IMR-90 (cell line): ENCODE data around the gene NEURL1.

Experiments used
- BHLHE40 ChIP-seq: fragments of 150-350 bp; IDR thresholded peaks from 2 replicates; pipeline ENCODE4 v1.6.1; 2016; ENCODE audit warnings: mild to moderate bottlenecking, low read depth, low read length
- CHD1 ChIP-seq: IDR thresholded peaks from 2 replicates; pipeline ENCODE4 v1.6.1; 2012; ENCODE audit warnings: low read depth, low read length, improper control_type of control experiment
- CTCF ChIP-seq: conservative IDR thresholded peaks from 2 replicates; pipeline ENCODE4 v1.5.1; 2012; ENCODE audit warnings: mild to moderate bottlenecking, low read depth, low read length, improper control_type of control experiment
- ELK1 ChIP-seq: fragments of 150-350 bp; IDR thresholded peaks from 2 replicates; pipeline ENCODE4 v1.6.1; 2016; ENCODE audit warnings: low read depth, mild to moderate bottlenecking, low read length, moderate library complexity, borderline replicate concordance
- MAFK ChIP-seq: IDR thresholded peaks from 2 replicates; pipeline ENCODE4 v1.6.1; 2012; ENCODE audit warnings: low read depth, low read length, improper control_type of control experiment
- POLR2A ChIP-seq: IDR thresholded peaks from 2 replicates; pipeline ENCODE4 v1.6.1; 2012; ENCODE audit warnings: mild to moderate bottlenecking, low read depth, low read length
- RAD21 ChIP-seq: IDR thresholded peaks from 2 replicates; pipeline ENCODE4 v1.6.1; 2012; ENCODE audit warnings: low read length, improper control_type of control experiment
- RCOR1 ChIP-seq: IDR thresholded peaks from 2 replicates; pipeline ENCODE4 v1.6.1; 2012; ENCODE audit warnings: mild to moderate bottlenecking, low read length, improper control_type of control experiment; ENCODE audit not compliant: insufficient replicate concordance
- SMC3 ChIP-seq: fragments of 150-350 bp; IDR thresholded peaks from 2 replicates; pipeline ENCODE4 v1.6.1; 2016; ENCODE audit warnings: low read depth, mild to moderate bottlenecking, antibody characterized with exemption, low read length, moderate library complexity
- USF2 ChIP-seq: fragments of 150-350 bp; IDR thresholded peaks from 2 replicates; pipeline ENCODE4 v1.6.1; 2017; ENCODE audit warnings: mild to moderate bottlenecking, antibody characterized with exemption, low read length, low read depth

- TF ChIP-seq SMC3, result no peak
- TF ChIP-seq CTCF, result no peak
- TF ChIP-seq USF2, result no peak
- TF ChIP-seq POLR2A, result no peak
- no peak for TF ChIP-seq ELK1
- no peak for TF ChIP-seq RAD21
- no peak for TF ChIP-seq BHLHE40
- TF ChIP-seq MAFK, result no peak
- no peak for TF ChIP-seq RCOR1
- no peak for TF ChIP-seq CHD1
Measured at GRCh38 chr10:103475437-103475836, 18.1 kb upstream of the NEURL1 start.
